HEK293T (cell line): Measurements from ENCODE around the gene GRIN2B.

Source experiments
- ARNT ChIP-seq: fragments of 450-650 bp; IDR thresholded peaks from 2 replicates; pipeline ENCODE4 v1.6.1; 2017; ENCODE audit warnings: mild to moderate bottlenecking
- BHLHE40 ChIP-seq: fragments of 450-650 bp; IDR thresholded peaks from 2 replicates; pipeline ENCODE4 v1.6.1; 2016; ENCODE audit warnings: mild to moderate bottlenecking, moderate library complexity, borderline replicate concordance
- ELF4 ChIP-seq: fragments of 450-650 bp; IDR thresholded peaks from 2 replicates; pipeline ENCODE4 v1.6.1; 2017; ENCODE audit warnings: antibody characterized with exemption
- FOXA1 ChIP-seq: fragments of 450-650 bp; IDR thresholded peaks from 2 replicates; pipeline ENCODE4 v1.6.1; 2016; ENCODE audit warnings: mild to moderate bottlenecking
- FOXK2 ChIP-seq: fragments of 450-650 bp; IDR thresholded peaks from 2 replicates; pipeline ENCODE4 v1.6.1; 2016; ENCODE audit warnings: mild to moderate bottlenecking
- FOXM1 ChIP-seq: fragments of 450-650 bp; IDR thresholded peaks from 2 replicates; pipeline ENCODE4 v1.6.1; 2017; ENCODE audit warnings: mild to moderate bottlenecking, borderline replicate concordance
- HDGF ChIP-seq: fragments of 450-650 bp; IDR thresholded peaks from 2 replicates; pipeline ENCODE4 v1.6.1; 2017; ENCODE audit warnings: antibody characterized with exemption, borderline replicate concordance
- LEF1 ChIP-seq: fragments of 450-650 bp; IDR thresholded peaks from 2 replicates; pipeline ENCODE4 v1.6.1; 2017; ENCODE audit warnings: mild to moderate bottlenecking, borderline replicate concordance
- NFRKB ChIP-seq: fragments of 450-650 bp; IDR thresholded peaks from 2 replicates; pipeline ENCODE4 v1.6.1; 2016; ENCODE audit warnings: mild to moderate bottlenecking, moderate library complexity
- SP1 ChIP-seq: fragments of 450-650 bp; IDR thresholded peaks from 2 replicates; pipeline ENCODE4 v1.6.1; 2017
- SUZ12 ChIP-seq: fragments of 450-650 bp; IDR thresholded peaks from 2 replicates; pipeline ENCODE4 v1.6.1; 2016; ENCODE audit warnings: mild to moderate bottlenecking
- TARDBP ChIP-seq: fragments of 450-650 bp; IDR thresholded peaks from 2 replicates; pipeline ENCODE4 v1.6.1; 2016
- ZNF384 ChIP-seq: fragments of 450-650 bp; IDR thresholded peaks from 2 replicates; pipeline ENCODE4 v1.6.1; 2016
- TF ChIP-seq, protein P1 (sequence below): fragments of 450-650 bp; IDR thresholded peaks from 2 replicates; pipeline ENCODE4 v1.6.1; 2016

DNA sequence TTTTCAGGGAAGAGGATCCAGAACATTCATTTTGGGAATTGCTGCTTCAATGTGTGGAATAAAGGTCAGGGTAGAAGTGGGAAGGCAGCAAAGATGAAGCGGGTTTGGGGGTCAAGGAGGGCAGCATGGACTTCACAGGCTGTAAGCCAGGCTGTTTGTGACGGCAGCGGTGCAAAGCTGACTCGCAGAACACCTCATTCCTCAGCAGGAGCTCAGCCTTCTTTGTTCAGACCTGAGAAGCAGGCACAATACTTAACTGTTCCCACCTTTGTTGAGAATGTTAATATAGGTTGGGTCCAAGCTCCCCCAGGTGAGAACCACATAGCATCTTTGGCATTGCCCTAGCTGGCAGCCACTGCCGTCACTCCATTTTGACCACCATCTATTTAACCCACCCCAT is 16.7 kb downstream of the GRIN2B start:
- TF ChIP-seq ARNT (no peak), SUZ12 (no peak), FOXA1 (no peak), ZNF384 (no peak), BHLHE40 (no peak), HDGF (no peak), LEF1 (no peak), TARDBP (no peak), FOXM1 (no peak), SP1 (no peak), FOXK2 (no peak), ELF4 (no peak), NFRKB (no peak)
- TF ChIP-seq, protein P1, sequence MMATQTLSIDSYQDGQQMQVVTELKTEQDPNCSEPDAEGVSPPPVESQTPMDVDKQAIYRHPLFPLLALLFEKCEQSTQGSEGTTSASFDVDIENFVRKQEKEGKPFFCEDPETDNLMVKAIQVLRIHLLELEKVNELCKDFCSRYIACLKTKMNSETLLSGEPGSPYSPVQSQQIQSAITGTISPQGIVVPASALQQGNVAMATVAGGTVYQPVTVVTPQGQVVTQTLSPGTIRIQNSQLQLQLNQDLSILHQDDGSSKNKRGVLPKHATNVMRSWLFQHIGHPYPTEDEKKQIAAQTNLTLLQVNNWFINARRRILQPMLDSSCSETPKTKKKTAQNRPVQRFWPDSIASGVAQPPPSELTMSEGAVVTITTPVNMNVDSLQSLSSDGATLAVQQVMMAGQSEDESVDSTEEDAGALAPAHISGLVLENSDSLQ = no peak
